ENCODE results near the gene IFNL2. TPM values are rescaled to one million over a fixed set of nuclear protein-coding genes. Genes with fewer than 3 reads are reported as not detected.

The IFNL2 gene
- polyA plus RNA-seq, 1 donor from 2014 or later, result not detected

- H3K4me1 Mint-ChIP-seq, result peaks cover 0 to 5% (median 0%) of the 10 kb centered on the region in 3 donors
- no peak overlapping the region for H3K27ac Mint-ChIP-seq
- H3K27me3 Mint-ChIP-seq, result peaks cover 9% of the 10 kb centered on the region
- peak overlapping the region in 3 of 4 donors; percentile 58 to 84 (median 84) for H3K4me3 Mint-ChIP-seq
- H3K9me3 Mint-ChIP-seq, result no peaks in the 10 kb centered on the region
- H3K36me3 Mint-ChIP-seq, result no peaks in the 10 kb centered on the region
Observed at GRCh38 chr19:39246951-39247669, 21.1 kb upstream of the IFNL2 start.

GRCh38 chr19:39247701-39248664 is 20.2 kb upstream of the IFNL2 start:
- no peaks in the 10 kb centered on the region for H3K9me3 Mint-ChIP-seq
- peaks cover 0 to 12% (median 5%) of the 10 kb centered on the region in 3 donors for H3K4me1 Mint-ChIP-seq
- H3K36me3 Mint-ChIP-seq, result no peaks in the 10 kb centered on the region
- H3K27ac Mint-ChIP-seq, result no peak overlapping the region
- no peak overlapping the region for H3K4me3 Mint-ChIP-seq
- peaks cover 9% of the 10 kb centered on the region for H3K27me3 Mint-ChIP-seq

GRCh38 chr19:39248806-39249205 is 19.4 kb upstream of the IFNL2 start, which contains the start of gene IFNL4:
Gene IFNL4, minus strand, starts transcription at chr19:39248856.
- peaks cover 0 to 12% (median 5%) of the 10 kb centered on the region in 3 donors for H3K4me1 Mint-ChIP-seq
- peak within 1 kb of the TSS in 1 of 4 donors; percentile 51 for H3K4me3 Mint-ChIP-seq
- H3K9me3 Mint-ChIP-seq, result no peaks in the 10 kb centered on the region
- no peaks in the 10 kb centered on the region for H3K36me3 Mint-ChIP-seq
- no peak within 1 kb of the TSS for H3K27ac Mint-ChIP-seq
- H3K27me3 Mint-ChIP-seq, result peaks cover 6% of the 10 kb centered on the region

- Mint-ChIP-seq H3K36me3 (no peaks in the 10 kb centered on the region), H3K27me3 (peaks cover 6% of the 10 kb centered on the region), H3K4me3 (no peak overlapping the region), H3K9me3 (no peaks in the 10 kb centered on the region), H3K27ac (no peak overlapping the region), H3K4me1 (peaks cover 0 to 12% (median 5%) of the 10 kb centered on the region in 3 donors)
Observed at GRCh38 chr19:39251081-39251480, 17.1 kb upstream of the IFNL2 start.

- H3K36me3 Mint-ChIP-seq, result no peaks in the 10 kb centered on the region
- peak overlapping the region in 1 of 3 donors; percentile 24 for H3K27ac Mint-ChIP-seq
- peaks cover 6% of the 10 kb centered on the region for H3K27me3 Mint-ChIP-seq
- H3K4me1 Mint-ChIP-seq, result peaks cover 0 to 11% (median 5%) of the 10 kb centered on the region in 3 donors
- H3K4me3 Mint-ChIP-seq, result no peak overlapping the region
- no peaks in the 10 kb centered on the region for H3K9me3 Mint-ChIP-seq
Observed at GRCh38 chr19:39251846-39252245, 16.4 kb upstream of the IFNL2 start.

GRCh38 chr19:39252458-39252857 is 15.7 kb upstream of the IFNL2 start:
- H3K4me3 Mint-ChIP-seq, result no peak overlapping the region

GRCh38 chr19:39253374-39254149 is 14.6 kb upstream of the IFNL2 start:
- Mint-ChIP-seq H3K4me1 (peaks cover 0 to 10% (median 5%) of the 10 kb centered on the region in 3 donors), H3K36me3 (no peaks in the 10 kb centered on the region), H3K27me3 (peaks cover 5% of the 10 kb centered on the region), H3K9me3 (no peaks in the 10 kb centered on the region), H3K4me3 (no peak overlapping the region), H3K27ac (no peak overlapping the region)

More at GRCh38 chr19:39252458-39252857, 15.7 kb upstream of the IFNL2 start:
- no peaks in the 10 kb centered on the region for H3K36me3 Mint-ChIP-seq
- H3K9me3 Mint-ChIP-seq, result no peaks in the 10 kb centered on the region
- H3K27me3 Mint-ChIP-seq, result peaks cover 5% of the 10 kb centered on the region
- no peak overlapping the region for H3K27ac Mint-ChIP-seq
- H3K4me1 Mint-ChIP-seq, result peaks cover 0 to 10% (median 5%) of the 10 kb centered on the region in 3 donors

GRCh38 chr19:39254531-39255345 is 13.5 kb upstream of the IFNL2 start:
- Mint-ChIP-seq H3K36me3 (no peaks in the 10 kb centered on the region), H3K9me3 (no peaks in the 10 kb centered on the region), H3K4me1 (peaks cover 0 to 10% (median 5%) of the 10 kb centered on the region in 3 donors), H3K27ac (no peak overlapping the region), H3K4me3 (no peak overlapping the region), H3K27me3 (peaks cover 3% of the 10 kb centered on the region)

- peaks cover 0 to 7% (median 5%) of the 10 kb centered on the region in 3 donors for H3K4me1 Mint-ChIP-seq
- H3K9me3 Mint-ChIP-seq, result no peaks in the 10 kb centered on the region
- no peak overlapping the region for H3K4me3 Mint-ChIP-seq
- H3K27ac Mint-ChIP-seq, result no peak overlapping the region
- H3K27me3 Mint-ChIP-seq, result peaks cover 10% of the 10 kb centered on the region
- no peaks in the 10 kb centered on the region for H3K36me3 Mint-ChIP-seq
Observed at GRCh38 chr19:39257227-39257626, 11.0 kb upstream of the IFNL2 start.

GRCh38 chr19:39261704-39262103 is 6.5 kb upstream of the IFNL2 start:
- Mint-ChIP-seq H3K4me1 (peaks cover 0 to 2% (median 0%) of the 10 kb centered on the region in 3 donors), H3K9me3 (peaks cover 0 to 3% (median 0%) of the 10 kb centered on the region in 3 donors), H3K4me3 (no peak overlapping the region), H3K27ac (no peak overlapping the region), H3K36me3 (no peaks in the 10 kb centered on the region), H3K27me3 (peaks cover 30% of the 10 kb centered on the region)

GRCh38 chr19:39262496-39262895 is 5.7 kb upstream of the IFNL2 start:
- Mint-ChIP-seq H3K27me3 (peaks cover 30% of the 10 kb centered on the region), H3K4me1 (peaks cover 0 to 2% (median 0%) of the 10 kb centered on the region in 3 donors), H3K27ac (no peak overlapping the region), H3K9me3 (peaks cover 0 to 3% (median 0%) of the 10 kb centered on the region in 3 donors), H3K36me3 (no peaks in the 10 kb centered on the region), H3K4me3 (no peak overlapping the region)

- no peaks in the 10 kb centered on the region for H3K36me3 Mint-ChIP-seq
- no peak overlapping the region for H3K4me3 Mint-ChIP-seq
- no peak overlapping the region for H3K27ac Mint-ChIP-seq
- peaks cover 0 to 3% (median 0%) of the 10 kb centered on the region in 3 donors for H3K9me3 Mint-ChIP-seq
- H3K27me3 Mint-ChIP-seq, result peaks cover 32% of the 10 kb centered on the region
- H3K4me1 Mint-ChIP-seq, result peaks cover 0 to 2% (median 0%) of the 10 kb centered on the region in 3 donors
Observed at GRCh38 chr19:39263912-39264305, 4.3 kb upstream of the IFNL2 start.

- peaks cover 0 to 2% (median 0%) of the 10 kb centered on the region in 3 donors for H3K4me1 Mint-ChIP-seq
- H3K9me3 Mint-ChIP-seq, result peaks cover 0 to 3% (median 0%) of the 10 kb centered on the region in 3 donors
- no peak overlapping the region for H3K4me3 Mint-ChIP-seq
- peaks cover 32% of the 10 kb centered on the region for H3K27me3 Mint-ChIP-seq
- H3K27ac Mint-ChIP-seq, result no peak overlapping the region
- no peaks in the 10 kb centered on the region for H3K36me3 Mint-ChIP-seq
Observed at GRCh38 chr19:39264306-39265290, 3.6 kb upstream of the IFNL2 start.
